Tibial nerve (tissue), 4 donors: Measurements from ENCODE around the gene CGN. TPM values are rescaled to one million over a fixed set of nuclear protein-coding genes. Genes with fewer than 3 reads are reported as not detected.

Experiments
- DNase-seq, 2 donors: peaks; one replicate each; pipeline ENCODE4 v3.0.0-alpha.2; 2019; ENCODE audit warnings: low spot score in 2 of 2
- H3K27ac ChIP-seq, 4 donors: fragments of 200-600 bp; sonication (generic) in 3 of 4; one replicate each; pipeline ENCODE4 v1.5.1; 2017 to 2019; ENCODE audit warnings: mild to moderate bottlenecking in 1 of 4
- H3K27me3 ChIP-seq, 2 donors: fragments of 200-600 bp; sonication (generic) in 1 of 2; one replicate each; pipeline versions ENCODE4 v1.5.1 to v1.6.0; 2017 to 2019
- H3K36me3 ChIP-seq, 3 donors: fragments of 200-600 bp; sonication (generic); one replicate each; pipeline ENCODE4 v1.5.1; 2018 to 2019
- H3K4me1 ChIP-seq, 4 donors: fragments of 200-600 bp; sonication (generic) in 3 of 4; one replicate each; pipeline ENCODE4 v1.5.1; 2017 to 2019
- H3K4me3 ChIP-seq, 4 donors: fragments of 200-600 bp; sonication (generic) in 3 of 4; one replicate each; pipeline ENCODE4 v1.5.1; 2017 to 2019; ENCODE audit warnings: mild to moderate bottlenecking in 1 of 4, moderate library complexity in 1 of 4
- H3K9me3 ChIP-seq, 4 donors: fragments of 200-600 bp; sonication (generic) in 3 of 4; one replicate each; pipeline ENCODE4 v1.5.1; 2017 to 2019
- EP300 ChIP-seq, 2 donors: sonication (generic); formaldehyde crosslinking; IDR thresholded peaks; one replicate each; pipeline ENCODE4 v1.6.1; 2017; ENCODE audit warnings: antibody characterized with exemption in 2 of 2, mild to moderate bottlenecking in 1 of 2
- POLR2A ChIP-seq, 2 donors: fragments of 450-650 bp; IDR thresholded peaks; one replicate each; pipeline ENCODE4 v1.6.1; 2017; ENCODE audit warnings: antibody characterized with exemption in 2 of 2, mild to moderate bottlenecking in 2 of 2, moderate library complexity in 2 of 2
- WGBS, 2 donors: methylation state at CpG; one replicate each; pipeline ENCODE4 v1.1.5; 2018; 5-methylcytosine and 5-hydroxymethylcytosine counted together
- total RNA-seq, 4 donors: library from RNA; depleted of rRNA; stranded (reverse); fragments of >200 nt; gene quantifications; one replicate each; pipeline ENCODE4 v1.1.0, GENCODE V29; 2016
- TF ChIP-seq, protein P1 (sequence below), 5 experiments: fragments of 200-600 bp in 3 of 5; fragments of 450-650 bp in 2 of 5; sonication (generic) in 3 of 5; IDR thresholded peaks; one replicate each; pipeline ENCODE4 v1.5.1; 2016 to 2019; ENCODE audit warnings: antibody characterized with exemption in 5 of 5, mild to moderate bottlenecking in 3 of 5, moderate library complexity in 2 of 5

CGN gene
- total RNA-seq, 4 donors from 2014 or later: 0.63 to 4.9 (median 2.0) TPM

DNA sequence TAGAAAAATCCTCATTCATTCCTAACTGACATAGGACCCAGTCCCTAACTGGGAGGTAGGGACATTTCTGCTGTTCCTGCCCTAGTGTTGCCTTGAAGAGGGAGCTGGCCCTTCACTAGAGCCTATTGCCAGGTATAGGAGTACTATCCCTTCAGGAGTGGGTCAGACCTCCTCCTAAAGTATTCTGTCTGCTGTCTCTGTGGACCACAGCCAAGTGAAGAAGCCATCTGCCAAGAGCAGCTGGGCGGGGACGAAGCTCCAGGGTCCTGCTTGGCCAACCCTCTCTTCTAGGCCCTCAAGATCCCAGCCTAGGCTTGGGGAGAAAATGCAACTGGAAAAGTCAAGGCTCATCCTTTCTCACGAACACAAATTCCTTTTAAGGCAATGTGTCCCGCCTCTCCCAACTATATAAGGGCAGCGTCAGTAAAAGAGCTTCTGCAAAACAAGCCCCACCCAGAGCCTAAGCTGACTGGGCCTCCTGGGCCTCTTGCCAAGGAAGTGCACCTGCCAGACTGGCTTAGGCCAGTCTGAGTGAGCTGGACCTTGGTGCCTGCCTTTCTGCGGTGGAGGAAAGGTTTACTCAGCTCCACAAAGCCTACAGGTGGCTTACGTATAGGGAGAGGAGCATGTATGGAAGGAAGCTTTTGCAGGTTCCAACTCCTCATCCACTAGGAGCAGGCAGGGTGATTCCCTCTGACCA is 28.3 kb downstream of the CGN start:
- TF ChIP-seq, protein P1, sequence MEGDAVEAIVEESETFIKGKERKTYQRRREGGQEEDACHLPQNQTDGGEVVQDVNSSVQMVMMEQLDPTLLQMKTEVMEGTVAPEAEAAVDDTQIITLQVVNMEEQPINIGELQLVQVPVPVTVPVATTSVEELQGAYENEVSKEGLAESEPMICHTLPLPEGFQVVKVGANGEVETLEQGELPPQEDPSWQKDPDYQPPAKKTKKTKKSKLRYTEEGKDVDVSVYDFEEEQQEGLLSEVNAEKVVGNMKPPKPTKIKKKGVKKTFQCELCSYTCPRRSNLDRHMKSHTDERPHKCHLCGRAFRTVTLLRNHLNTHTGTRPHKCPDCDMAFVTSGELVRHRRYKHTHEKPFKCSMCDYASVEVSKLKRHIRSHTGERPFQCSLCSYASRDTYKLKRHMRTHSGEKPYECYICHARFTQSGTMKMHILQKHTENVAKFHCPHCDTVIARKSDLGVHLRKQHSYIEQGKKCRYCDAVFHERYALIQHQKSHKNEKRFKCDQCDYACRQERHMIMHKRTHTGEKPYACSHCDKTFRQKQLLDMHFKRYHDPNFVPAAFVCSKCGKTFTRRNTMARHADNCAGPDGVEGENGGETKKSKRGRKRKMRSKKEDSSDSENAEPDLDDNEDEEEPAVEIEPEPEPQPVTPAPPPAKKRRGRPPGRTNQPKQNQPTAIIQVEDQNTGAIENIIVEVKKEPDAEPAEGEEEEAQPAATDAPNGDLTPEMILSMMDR (IDR thresholded peaks at IDR 0.05): no peak
- TF ChIP-seq EP300 (IDR thresholded peaks at IDR 0.05) (no peak), POLR2A (IDR thresholded peaks at IDR 0.05) (no peak)
- peak; percentile 28 to 46 for DNase-seq
- H3K4me3 ChIP-seq: peak overlapping the region; percentile 48 to 77 (median 64)
- H3K27ac ChIP-seq: peak overlapping the region; percentile 28 to 84 (median 79)
- WGBS, 2 donors: 37 to 44% methylated on average over 6 to 7 of the region's 7 CpGs
- no peaks in the 10 kb centered on the region for H3K9me3 ChIP-seq
- H3K4me1 ChIP-seq: peaks cover 0 to 27% (median 2%) of the 10 kb centered on the region in 4 donors
- H3K27me3 ChIP-seq: no peaks in the 10 kb centered on the region
- peaks cover 0 to 3% (median 0%) of the 10 kb centered on the region in 3 donors for H3K36me3 ChIP-seq

DNA sequence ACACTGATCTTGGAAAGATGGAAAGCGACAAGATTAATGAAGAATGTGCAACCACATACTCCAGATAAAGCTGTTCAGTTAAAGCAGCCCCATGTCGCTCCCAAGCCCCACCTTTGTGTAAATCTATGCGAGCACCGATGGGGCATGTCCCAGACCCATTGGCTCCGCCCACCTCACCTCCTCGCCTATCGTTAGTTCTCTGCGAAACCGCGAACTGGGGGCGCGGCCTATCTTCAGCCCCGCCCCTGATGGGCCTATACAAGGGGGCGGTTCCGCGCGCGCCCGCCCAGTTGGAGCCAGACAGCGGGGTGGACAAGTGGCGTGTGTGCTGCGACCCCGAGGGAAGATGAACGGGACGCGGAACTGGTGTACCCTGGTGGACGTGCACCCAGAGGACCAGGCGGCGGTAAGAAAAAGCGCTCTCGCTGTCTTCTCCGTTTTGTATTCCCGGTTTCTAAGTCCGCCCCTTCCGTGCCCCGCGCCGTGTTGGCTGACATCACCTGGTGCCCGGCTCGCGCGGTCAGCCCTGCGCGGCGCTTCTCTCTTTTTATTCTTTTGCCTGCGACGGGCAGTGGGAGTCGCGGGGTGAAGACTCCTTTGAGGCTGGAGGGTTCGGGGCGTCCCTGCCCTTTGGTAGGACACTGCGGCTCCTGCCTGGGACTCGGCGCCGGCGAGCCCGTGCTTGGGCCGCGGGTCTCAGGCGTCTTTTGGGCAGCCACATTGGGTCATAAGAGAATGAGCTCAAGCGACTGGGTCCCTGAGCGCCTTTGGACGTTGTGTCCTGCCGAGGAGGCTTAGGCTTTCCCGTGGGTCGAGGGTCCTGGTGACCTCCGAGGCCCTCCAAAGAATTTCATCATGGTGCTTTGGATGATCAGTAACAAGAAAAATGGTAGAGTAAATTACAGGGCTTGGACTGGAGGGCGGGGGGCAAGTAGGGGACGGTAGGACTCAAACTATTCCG is 29.1 kb downstream of the CGN start, which contains the start of gene TUFT1:
TSS of gene TUFT1 (plus strand) at position 289 of the 961 bp plus-strand sequence. CDS start at position 347, 58 bp downstream.
- Histone ChIP-seq H3K27ac (peak within 1 kb of the TSS; percentile 28 to 84 (median 79)), H3K36me3 (peaks cover 0 to 3% (median 0%) of the 10 kb centered on the region in 3 donors), H3K4me3 (peak within 1 kb of the TSS; percentile 48 to 77 (median 64)), H3K4me1 (peaks cover 0 to 27% (median 2%) of the 10 kb centered on the region in 4 donors), H3K9me3 (no peaks in the 10 kb centered on the region), H3K27me3 (no peaks in the 10 kb centered on the region)
- peak; percentile 85 to 89 for DNase-seq
- WGBS, 2 donors: 4% methylated on average over 58 to 67 of the region's 70 CpGs
- TF ChIP-seq EP300 (IDR thresholded peaks at IDR 0.05) (peak in 1 of 2 donors; percentile 94), POLR2A (IDR thresholded peaks at IDR 0.05) (peak; percentile 54 to 89)
- TF ChIP-seq, protein P1 (IDR thresholded peaks at IDR 0.05): peak in 1 of 5 experiments; percentile 7

DNA sequence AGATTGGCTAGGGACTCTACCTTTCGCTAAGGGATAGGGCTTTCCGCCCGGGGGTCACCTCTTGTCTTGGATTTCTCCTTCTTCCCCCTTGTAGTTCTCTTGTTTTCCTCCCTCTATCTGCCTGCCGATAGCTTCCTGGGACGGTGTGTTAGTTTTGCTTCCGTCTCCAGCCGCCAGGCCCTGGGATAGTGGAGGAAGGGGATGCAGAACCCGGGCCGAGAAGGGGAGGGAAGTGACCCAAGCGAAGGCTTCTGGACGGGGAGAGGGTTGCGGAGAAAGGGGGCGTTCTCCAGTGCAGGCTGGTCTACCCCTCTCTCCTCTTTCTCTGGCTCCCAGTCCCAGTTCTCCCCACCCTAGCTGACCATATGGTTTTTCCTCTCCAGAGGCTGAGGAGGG is 29.8 kb downstream of the CGN start:
- Histone ChIP-seq H3K4me1 (peaks cover 0 to 27% (median 2%) of the 10 kb centered on the region in 4 donors), H3K9me3 (no peaks in the 10 kb centered on the region), H3K27ac (peak overlapping the region; percentile 28 to 84 (median 79)), H3K4me3 (peak overlapping the region; percentile 48 to 77 (median 64)), H3K36me3 (peaks cover 0 to 3% (median 0%) of the 10 kb centered on the region in 3 donors), H3K27me3 (no peaks in the 10 kb centered on the region)
- TF ChIP-seq, protein P1 (IDR thresholded peaks at IDR 0.05): no peak
- TF ChIP-seq POLR2A (IDR thresholded peaks at IDR 0.05): no peak
- TF ChIP-seq EP300 (IDR thresholded peaks at IDR 0.05): no peak
- WGBS, 2 donors: 29 to 41% methylated on average over 13 of the region's 13 CpGs
- no peak for DNase-seq

DNA sequence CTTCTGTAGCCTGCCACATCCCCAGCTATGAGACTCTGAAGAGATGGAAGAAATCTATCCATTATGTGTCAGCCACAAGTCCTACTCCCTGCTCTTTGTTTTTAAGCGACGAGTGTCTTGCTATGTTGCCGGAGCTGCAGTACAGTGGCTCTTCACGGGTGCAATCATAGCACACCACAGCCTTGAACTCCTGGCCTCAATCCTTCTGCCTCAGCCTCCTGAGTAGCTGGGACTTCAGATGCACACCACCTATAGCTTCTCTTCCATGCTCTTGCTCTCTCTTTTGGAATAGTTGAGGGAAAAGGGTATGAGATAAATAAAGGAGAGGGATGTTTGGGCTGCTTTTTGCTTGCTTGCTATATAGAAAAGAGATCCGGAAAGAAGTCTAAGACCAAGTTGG is 30.6 kb downstream of the CGN start:
- no peak overlapping the region for H3K27ac ChIP-seq
- peaks cover 0 to 28% (median 2%) of the 10 kb centered on the region in 4 donors for H3K4me1 ChIP-seq
- H3K27me3 ChIP-seq: no peaks in the 10 kb centered on the region
- H3K9me3 ChIP-seq: no peaks in the 10 kb centered on the region
- DNase-seq: no peak
- H3K36me3 ChIP-seq: no peaks in the 10 kb centered on the region
- 90 to 91% methylated on average over 5 of the region's 5 CpGs for WGBS, 2 donors
- H3K4me3 ChIP-seq: no peak overlapping the region
- TF ChIP-seq EP300 (IDR thresholded peaks at IDR 0.05): no peak
- TF ChIP-seq, protein P1 (IDR thresholded peaks at IDR 0.05): no peak
- no peak for TF ChIP-seq POLR2A (IDR thresholded peaks at IDR 0.05)
